Measurements from ENCODE around the gene COPS9. TPM values are rescaled to one million over a fixed set of nuclear protein-coding genes. Genes with fewer than 3 reads are reported as not detected.
A peak's percentile ranks its signal among the peaks of the same experiment; 100 is the strongest.

Gene COPS9
- total and polyA plus RNA-seq, 10 of the 15 experiments (the other 5 are each of a cell fraction or from before 2014, with no cell fraction given), result 80.8 to 419 (median 213) TPM

DNA sequence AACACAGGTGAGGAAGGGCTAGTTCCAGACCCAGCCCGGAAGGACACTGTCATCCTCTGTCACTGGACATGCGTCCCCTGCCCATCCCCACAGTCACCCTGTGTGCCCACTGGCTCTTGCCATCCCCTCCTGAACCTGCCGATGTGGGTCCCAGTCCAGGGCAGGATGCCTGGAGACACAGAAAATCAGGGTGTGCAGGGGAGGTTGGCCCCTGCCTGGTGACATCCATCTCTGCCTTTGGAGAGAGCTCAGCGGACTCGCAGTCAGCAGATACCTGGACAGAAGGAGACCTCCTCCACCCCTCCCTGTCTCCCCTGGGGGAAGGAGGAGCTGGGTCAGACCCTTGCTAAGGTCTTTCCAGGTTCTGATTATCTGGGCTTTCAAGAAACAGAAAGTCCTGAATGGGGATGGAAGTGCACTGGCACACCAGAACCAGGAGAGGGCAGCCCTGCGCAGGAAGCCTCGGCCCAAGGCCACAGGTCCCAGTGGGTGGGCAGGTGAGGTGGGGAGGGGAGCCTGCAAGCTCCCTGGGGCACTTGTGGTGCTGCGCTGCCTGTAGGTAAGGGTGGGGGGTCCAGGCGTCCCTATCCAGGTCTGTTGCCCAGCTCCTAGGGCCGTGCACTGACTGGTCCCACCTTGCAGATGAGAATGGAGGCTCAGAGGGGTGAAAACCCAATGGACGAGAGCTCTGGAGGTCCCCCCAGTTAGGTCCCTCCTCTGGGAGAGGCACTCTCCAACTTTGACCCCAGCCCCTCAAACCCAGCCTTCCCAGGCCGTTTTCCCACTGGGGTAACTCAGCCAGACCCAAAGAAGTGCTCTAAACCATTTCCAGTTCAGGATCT is 14.1 kb upstream of the COPS9 start:
- no peaks in the 10 kb centered on the region for H3K79me2 ChIP-seq (ENCODE audit: control insufficient read depth, insufficient read depth, low read length)

More for the DNA sequence above, 14.1 kb upstream of the COPS9 start:
- ATAC-seq (peak; percentile 87), FAIRE-seq (no peak), DNase-seq (ENCODE audit: low read depth, low spot score) (no peak)
- Histone ChIP-seq H3K36me3 (ENCODE audit: control insufficient read depth in 2 of 2, insufficient read depth in 2 of 2, low read length in 1 of 2) (no peaks in the 10 kb centered on the region), H3K4me1 (ENCODE audit: control insufficient read depth, insufficient read depth, low read length) (no peaks in the 10 kb centered on the region), H3K9me3 (replicated peaks; ENCODE audit: control insufficient read depth, insufficient read depth, low read length) (no peaks in the 10 kb centered on the region; the same call in 2 of the 3 replicates), H4K20me1 (ENCODE audit: control insufficient read depth, insufficient read depth) (no peaks in the 10 kb centered on the region), H3K4me2 (ENCODE audit: control insufficient read depth, insufficient read depth) (no peak overlapping the region), H3K9ac (ENCODE audit: control insufficient read depth, insufficient read depth, low read length) (no peak overlapping the region), H2AFZ (ENCODE audit: control insufficient read depth, low read depth, low read length) (no peak overlapping the region), H3K27ac (ENCODE audit: control insufficient read depth, insufficient read depth) (no peak overlapping the region), H3K27me3 (replicated peaks in 1 of 2; ENCODE audit: control insufficient read depth in 2 of 2, insufficient read depth in 2 of 2, low read length in 1 of 2) (no peaks in the 10 kb centered on the region), H3K4me3 (no peak overlapping the region)
- ChIA-PET SMC1A (ENCODE audit: uncharacterized antibody, unreplicated experiment) (no interaction called here), RAD21 (ENCODE audit: unreplicated experiment) (interaction anchor here (1.6 kb wide), 1 partner anchor 89 kb away, joined by 5 read pairs; no protein-coding TSS in a partner anchor), CTCF (interaction anchor here (1.0 kb wide), 1 partner anchor 87 kb away, joined by 3 read pairs; no protein-coding TSS in a partner anchor), POLR2A (no interaction called here)
- in situ Hi-C loops (cut with MboI), result loop anchor here (10.0 kb wide), 1 partner anchor 1115 kb away; no protein-coding TSS in a partner anchor
- 20% methylated on average over 12 of the region's 12 CpGs for WGBS (ENCODE audit: insufficient coverage, insufficient replicate concordance, low lambda C conversion rate, missing lambda C conversion rate)
- TF ChIP-seq PBX3 (IDR thresholded peaks at IDR 0.05; ENCODE audit: insufficient replicate concordance, low read depth, low read length), result no peak
- no peak for TF ChIP-seq GATAD2B (conservative IDR thresholded peaks at IDR 0.05; ENCODE audit: low read depth)
- TF ChIP-seq SIX5 (IDR thresholded peaks at IDR 0.05; ENCODE audit: low read depth, low read length, severe bottlenecking), result no peak
- TF ChIP-seq CTCF (IDR thresholded peaks at IDR 0.05 in 2 of 3, conservative IDR thresholded peaks at IDR 0.05 in 1 of 3; ENCODE audit: control insufficient read depth in 2 of 3, extremely low read depth in 1 of 3, insufficient read depth in 1 of 3, low read depth in 3 of 3, low read length in 3 of 3), result peak; percentile 67 to 83 (median 69)
- no peak for TF ChIP-seq IRF4 (IDR thresholded peaks at IDR 0.05; ENCODE audit: low read depth, low read length)
- TF ChIP-seq RAD21 (IDR thresholded peaks at IDR 0.05; ENCODE audit: insufficient read depth, low read depth, low read length), result peak; percentile 72
- no peak for TF ChIP-seq HDAC2 (IDR thresholded peaks at IDR 0.05)
- peak; percentile 56; the same call in 1 of the 2 replicates for TF ChIP-seq SMC3 (IDR thresholded peaks at IDR 0.05; ENCODE audit: borderline replicate concordance, low read length)
- BruUV-seq (replicated peaks), result no TSS peak
- intact Hi-C loops (cut with micrococcal nuclease; ENCODE audit: unreplicated experiment), result loop anchor here (1.0 to 10.0 kb wide), 2 partner anchors 288 to 1115 kb away; no protein-coding TSS in a partner anchor
